ENCODE measurements around the gene LPXN. TPM values are rescaled to one million over a fixed set of nuclear protein-coding genes. Genes with fewer than 3 reads are reported as not detected.

LPXN gene
- total and polyA plus RNA-seq, 12 donors = 1.8 to 13.9 (median 4.7) TPM

GRCh38 chr11:58505849-58506248, 69.8 kb downstream of the LPXN start:
- Histone ChIP-seq H3K36me3 (no peaks in the 10 kb centered on the region), H3K9me3 (no peaks in the 10 kb centered on the region), H3K27me3 (peaks cover 0 to 4% (median 0%) of the 10 kb centered on the region in 7 donors), H3K4me1 (no peaks in the 10 kb centered on the region), H3K4me3 (no peak overlapping the region), H3K27ac (no peak overlapping the region)
- no peak for DNase-seq
- intact Hi-C loops (cut with DNase I) = no loop called here
- no peak for TF ChIP-seq CTCF (IDR thresholded peaks at IDR 0.05)
- 92 to 94% methylated on average over 4 of the region's 4 CpGs for WGBS, 2 donors
- no peak for ATAC-seq

DNA sequence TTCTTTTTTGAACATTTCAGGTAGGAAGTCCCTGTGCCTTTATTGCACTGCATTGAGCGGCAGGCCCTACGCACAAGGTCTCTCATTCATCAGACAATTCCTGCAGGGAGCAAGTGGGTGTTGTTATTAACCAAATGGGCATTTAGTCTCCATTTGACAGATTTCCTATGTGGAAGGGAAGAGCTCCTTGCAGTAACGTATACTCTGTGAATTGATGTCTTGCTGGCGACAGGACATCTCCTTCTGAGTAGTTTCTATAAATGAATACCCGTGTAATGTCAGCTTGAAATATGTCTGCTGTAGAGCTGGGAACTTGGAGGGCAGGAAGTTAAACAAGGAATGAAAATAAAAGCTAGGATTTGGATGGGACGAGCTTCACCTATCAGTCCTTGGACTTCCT, 71.4 kb downstream of the LPXN start:
- Histone ChIP-seq H3K4me3 (no peak overlapping the region), H3K27ac (no peak overlapping the region), H3K9me3 (no peaks in the 10 kb centered on the region), H3K36me3 (no peaks in the 10 kb centered on the region), H3K27me3 (peaks cover 0 to 4% (median 0%) of the 10 kb centered on the region in 7 donors), H3K4me1 (no peaks in the 10 kb centered on the region)
- no peak for TF ChIP-seq CTCF (IDR thresholded peaks at IDR 0.05)
- ATAC-seq = no peak
- 70 to 78% methylated on average over 6 of the region's 6 CpGs for WGBS, 2 donors
- DNase-seq = no peak
- intact Hi-C loops (cut with DNase I) = no loop called here

DNA sequence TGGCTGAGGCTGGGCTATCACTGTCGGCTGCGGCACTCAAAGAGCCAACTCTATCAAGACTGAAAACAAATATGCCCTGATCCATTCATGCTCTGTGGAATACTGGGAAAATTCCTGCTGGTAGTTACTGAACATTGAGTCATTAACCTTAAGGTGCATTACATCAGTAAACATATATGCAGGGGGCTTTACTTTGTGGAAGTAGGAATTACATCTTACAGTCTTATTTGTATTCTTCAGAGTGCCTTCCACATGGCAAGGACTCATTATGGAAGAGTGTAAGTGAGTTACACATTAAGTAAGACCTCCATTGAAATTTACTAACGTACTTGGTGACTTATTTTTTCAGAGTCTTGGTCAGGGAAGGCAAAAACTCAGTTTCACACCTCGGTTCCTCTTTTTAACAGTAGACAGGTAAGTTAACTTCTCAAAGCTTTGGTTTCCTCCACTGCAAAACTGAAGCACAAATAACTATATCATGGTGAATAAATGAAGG, 72.2 kb downstream of the LPXN start:
- no peak overlapping the region for H3K4me3 ChIP-seq
- ATAC-seq = no peak
- no peaks in the 10 kb centered on the region for H3K36me3 ChIP-seq
- peaks cover 0 to 4% (median 0%) of the 10 kb centered on the region in 9 donors for H3K4me1 ChIP-seq
- TF ChIP-seq CTCF (IDR thresholded peaks at IDR 0.05) = no peak
- DNase-seq = no peak
- WGBS, 2 donors = 87 to 89% methylated on average over 4 of the region's 4 CpGs
- no peaks in the 10 kb centered on the region for H3K9me3 ChIP-seq
- peaks cover 0 to 4% (median 0%) of the 10 kb centered on the region in 7 donors for H3K27me3 ChIP-seq
- intact Hi-C loops (cut with DNase I) = no loop called here
- H3K27ac ChIP-seq = no peak overlapping the region

DNA sequence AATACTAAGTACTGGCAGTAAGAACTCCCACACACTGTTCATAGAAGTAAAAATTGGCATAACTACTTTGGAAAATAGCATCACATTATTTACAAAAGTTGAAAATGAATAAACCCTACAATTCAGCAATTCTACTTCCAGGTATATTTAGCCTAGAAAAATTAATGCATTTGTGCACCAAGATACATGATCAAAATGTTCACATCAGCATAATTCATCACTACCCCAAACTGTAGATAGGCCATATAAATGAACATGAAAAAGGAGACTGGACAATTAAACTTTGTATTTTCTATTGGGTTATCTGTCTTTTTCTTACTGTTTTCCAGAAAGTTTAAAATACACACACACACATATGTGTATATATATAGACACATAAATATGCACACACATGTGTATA, 73.7 kb downstream of the LPXN start:
- intact Hi-C loops (cut with DNase I) = no loop called here
- Histone ChIP-seq H3K36me3 (no peaks in the 10 kb centered on the region), H3K9me3 (no peaks in the 10 kb centered on the region), H3K4me3 (no peak overlapping the region), H3K27me3 (peaks cover 0 to 4% (median 0%) of the 10 kb centered on the region in 7 donors), H3K27ac (no peak overlapping the region), H3K4me1 (peaks cover 0 to 7% (median 0%) of the 10 kb centered on the region in 9 donors)
- no peak for DNase-seq
- no peak for ATAC-seq
- TF ChIP-seq CTCF (IDR thresholded peaks at IDR 0.05) = no peak

Measured in heart right ventricle (tissue), 16 donors.